GM12878 (cell line): ENCODE data around the gene DCC. TPM values are rescaled to one million over a fixed set of nuclear protein-coding genes. Genes with fewer than 3 reads are reported as not detected.

Source experiments
- ATAC-seq: fragments of 200-7000 bp; cut with Tn5 transposase; 3 replicates; pipeline ENCODE4 v1.9.1; 2020; ENCODE audit warnings: mild to moderate bottlenecking, moderate library complexity
- BruUV-seq: library from RNA; stranded (reverse); fragments of 400-500 nt; replicated peaks from 2 replicates; lab custom pipeline; 2021; lab: Mats Ljungman, UMichigan
- CTCF ChIA-PET: fragments of 300-600 bp; sonication (Branson Sonifier 250); formaldehyde crosslinking; extraction: SDS; loops from one replicate; lab custom pipeline; 2021; ENCODE audit warnings: inconsistent platforms; lab: Yijun Ruan, JAX
- POLR2A ChIA-PET: fragments of 350-600 bp; formaldehyde crosslinking; extraction: SDS; loops from one replicate; lab custom pipeline; 2021; ENCODE audit warnings: inconsistent platforms; lab: Charles Lee
- RAD21 ChIA-PET: fragments of 300-600 bp; sonication (Branson Sonifier 250); formaldehyde crosslinking; loops from one replicate; lab custom pipeline; 2023; ENCODE audit warnings: antibody characterized with exemption; ENCODE audit not compliant: unreplicated experiment; lab: Charles Lee
- SMC1A ChIA-PET: fragments of 300-600 bp; sonication (Branson Sonifier 250); formaldehyde crosslinking; loops from one replicate; lab custom pipeline; 2023; ENCODE audit not compliant: unreplicated experiment, uncharacterized antibody; lab: Charles Lee
- DNase-seq: peaks from one replicate; pipeline ENCODE4 v3.0.0-alpha.2; 2011; ENCODE audit warnings: low read depth, low spot score
- FAIRE-seq: peaks from 3 replicates; lab custom pipeline; 2011; peaks lifted over from hg19 to GRCh38; lab: Jason Lieb, UNC
- H2AFZ ChIP-seq: 2 replicates; pipeline ENCODE4 v1.6.0; 2011; ENCODE audit warnings: low read depth, low read length, control low read depth; ENCODE audit not compliant: control insufficient read depth
- H3K27ac ChIP-seq: 2 replicates; pipeline ENCODE4 v1.5.1; 2011; ENCODE audit warnings: control low read depth; ENCODE audit not compliant: control insufficient read depth, insufficient read depth
- H3K27me3 ChIP-seq, 2 experiments: replicated peaks in 1 of 2; 2 replicates each; pipeline versions ENCODE4 v1.6.0 to v1.6.1; 2011; ENCODE audit warnings: low read length in 1 of 2; ENCODE audit not compliant: control insufficient read depth in 2 of 2, insufficient read depth in 2 of 2
- H3K36me3 ChIP-seq, 2 experiments: 2 replicates each; pipeline ENCODE4 v1.5.1; 2011; ENCODE audit warnings: low read length in 1 of 2; ENCODE audit not compliant: control insufficient read depth in 2 of 2, insufficient read depth in 2 of 2
- H3K4me1 ChIP-seq: 2 replicates; pipeline ENCODE4 v1.6.1; 2011; ENCODE audit warnings: mild to moderate bottlenecking, low read length, moderate library complexity, mixed read lengths; ENCODE audit not compliant: control insufficient read depth, insufficient read depth
- H3K4me2 ChIP-seq: 2 replicates; pipeline ENCODE4 v1.6.0; 2011; ENCODE audit warnings: control low read depth; ENCODE audit not compliant: control insufficient read depth, insufficient read depth
- H3K4me3 ChIP-seq: fragments of 200-600 bp; sonication (generic); 2 replicates; pipeline ENCODE4 v1.5.1; 2016
- H3K79me2 ChIP-seq: 2 replicates; pipeline ENCODE4 v1.6.0; 2011; ENCODE audit warnings: low read length; ENCODE audit not compliant: control insufficient read depth, insufficient read depth
- H3K9ac ChIP-seq: 2 replicates; pipeline ENCODE4 v1.8.0; 2011; ENCODE audit warnings: low read length, control low read depth, mixed read lengths; ENCODE audit not compliant: control insufficient read depth, insufficient read depth
- H3K9me3 ChIP-seq: replicated peaks from 3 replicates; pipeline ENCODE4 v1.5.1; 2011; ENCODE audit warnings: mild to moderate bottlenecking, low read length; ENCODE audit not compliant: control insufficient read depth, insufficient read depth
- H4K20me1 ChIP-seq: 2 replicates; pipeline ENCODE4 v1.6.0; 2011; ENCODE audit not compliant: control insufficient read depth, insufficient read depth
- CUX1 ChIP-seq: IDR thresholded peaks from 2 replicates; pipeline ENCODE4 v1.6.1; 2012; ENCODE audit warnings: improper control_type of control experiment, low read depth, low read length; ENCODE audit not compliant: insufficient replicate concordance
- E4F1 ChIP-seq: fragments of 450-650 bp; IDR thresholded peaks from 2 replicates; pipeline ENCODE4 v1.6.1; 2018; ENCODE audit warnings: borderline replicate concordance, mild to moderate bottlenecking; ENCODE audit not compliant: partially characterized antibody
- JUND ChIP-seq: IDR thresholded peaks from 2 replicates; pipeline ENCODE4 v1.6.1; 2012; ENCODE audit warnings: low read depth, mild to moderate bottlenecking, low read length, improper control_type of control experiment, moderate library complexity
- MTA2 ChIP-seq: fragments of 450-650 bp; IDR thresholded peaks from 2 replicates; pipeline ENCODE4 v1.6.1; 2016; ENCODE audit warnings: low read depth, mild to moderate bottlenecking, moderate library complexity
- PAX8 ChIP-seq: fragments of 450-650 bp; IDR thresholded peaks from 2 replicates; pipeline ENCODE4 v1.6.1; 2017; ENCODE audit warnings: mild to moderate bottlenecking, moderate library complexity
- RFX5 ChIP-seq: IDR thresholded peaks from 2 replicates; pipeline ENCODE4 v1.6.1; 2011; ENCODE audit warnings: low read depth, low read length, improper control_type of control experiment
- YY1 ChIP-seq: IDR thresholded peaks from 2 replicates; pipeline ENCODE4 v1.6.1; 2011; ENCODE audit warnings: low read depth, mild to moderate bottlenecking, low read length
- ZNF207 ChIP-seq: fragments of 450-650 bp; IDR thresholded peaks from 2 replicates; pipeline ENCODE4 v1.6.1; 2014; ENCODE audit warnings: antibody characterized with exemption, mild to moderate bottlenecking, borderline replicate concordance
- WGBS: methylation state at CpG from one replicate; pipeline ENCODE4 v1.1.6; 2016; ENCODE audit warnings: low lambda C conversion rate; ENCODE audit not compliant: insufficient replicate concordance, insufficient coverage; ENCODE audit errors: missing lambda C conversion rate; 5-methylcytosine and 5-hydroxymethylcytosine counted together
- in situ Hi-C: fragments of 300-500 bp; cut with MboI; formaldehyde crosslinking; loops from 9 replicates; pipeline ENCODE4 v1.14.3; 2018; ENCODE audit warnings: mixed read lengths
- intact Hi-C: fragments of 100-400 bp; cut with micrococcal nuclease; formaldehyde crosslinking; loops from one replicate; pipeline ENCODE4 v1.14.2; 2022; ENCODE audit not compliant: unreplicated experiment
- polyA plus RNA-seq, 11 experiments: library from polyadenylated mRNA; depleted of rRNA in 4 of 11; unstranded in 6 of 11; stranded (reverse) in 5 of 11; fragments of >200 nt; fragmentation: Nextera tagmentation in 4 of 11; fragmentation: Illumina TruSeq in 1 of 11; extraction: Ambion mirVana in 4 of 11; extraction: Trizol in 1 of 11; gene quantifications; 1 replicate in 1 of 11; 2 replicates in 10 of 11; pipeline versions ENCODE4 v1.2.1 to v1.2.3, GENCODE V29; 2011 to 2016; ENCODE audit warnings: inconsistent platforms in 2 of 11, missing spikeins in 2 of 11, low read depth in 1 of 11
- total RNA-seq, 4 experiments: library from RNA; depleted of rRNA in 3 of 4; stranded (reverse); fragments of >200 nt in 3 of 4; fragmentation: Illumina TruSeq in 1 of 4; extraction: Trizol in 1 of 4; gene quantifications; 2 replicates each; pipeline versions ENCODE4 v1.2.1 to v1.2.3, GENCODE V29; 2013 to 2021

Gene DCC
- total and polyA plus RNA-seq, 10 of the 15 experiments (the other 5 are each of a cell fraction or from before 2014, with no cell fraction given), result 0.01 TPM; not detected in 9

DNA sequence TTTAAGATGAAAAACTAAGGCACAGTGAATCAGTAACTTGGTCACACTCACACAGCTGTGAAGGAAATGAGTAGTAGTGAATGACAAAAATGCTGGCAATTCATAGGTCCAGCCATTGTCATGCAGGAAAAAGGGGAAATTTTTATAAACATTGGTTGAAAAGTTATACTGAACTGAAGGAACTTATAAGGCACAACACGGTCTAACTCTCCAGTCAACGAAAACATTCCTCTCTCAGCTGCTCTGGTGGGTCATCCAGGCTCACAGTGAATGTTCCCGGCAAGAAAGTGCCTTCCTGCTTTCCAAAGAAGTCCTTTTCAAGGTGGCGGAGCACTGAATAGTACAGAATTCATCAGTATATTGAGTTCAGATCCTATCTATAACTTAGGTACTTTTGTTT, 476.1 kb downstream of the DCC start:
- Histone ChIP-seq H3K9ac (no peak overlapping the region), H3K4me3 (no peak overlapping the region), H3K27me3 (no peaks in the 10 kb centered on the region), H3K4me1 (no peaks in the 10 kb centered on the region), H3K9me3 (no peaks in the 10 kb centered on the region), H2AFZ (no peak overlapping the region), H3K36me3 (no peaks in the 10 kb centered on the region), H3K4me2 (no peak overlapping the region), H4K20me1 (no peaks in the 10 kb centered on the region), H3K79me2 (no peaks in the 10 kb centered on the region), H3K27ac (no peak overlapping the region)
- ChIA-PET POLR2A (no interaction called here), SMC1A (no interaction called here), RAD21 (no interaction called here), CTCF (no interaction called here)
- TF ChIP-seq PAX8 (no peak), E4F1 (no peak), CUX1 (no peak), MTA2 (no peak), YY1 (no peak), JUND (no peak), RFX5 (no peak), ZNF207 (no peak)
- 10% methylated on average over 4 of the region's 4 CpGs for WGBS
- in situ Hi-C loops, result no loop called here
- no peak for DNase-seq
- ATAC-seq, result no peak
- FAIRE-seq, result no peak
- no TSS peak for BruUV-seq
- intact Hi-C loops, result no loop called here
